ENCODE results near the gene DDX19B.

Gene DDX19B

GRCh38 chr16:70372921-70373728 is 74.1 kb downstream of the DDX19B start:
- peak overlapping the region; percentile 17 for H3K27ac Mint-ChIP-seq
- peaks cover 10% of the 10 kb centered on the region for H3K4me1 Mint-ChIP-seq
- H3K36me3 Mint-ChIP-seq, result peaks cover 13% of the 10 kb centered on the region
- H3K9me3 Mint-ChIP-seq, result no peaks in the 10 kb centered on the region
- H3K4me3 Mint-ChIP-seq, result no peak overlapping the region
- H3K27me3 Mint-ChIP-seq, result no peaks in the 10 kb centered on the region

- Mint-ChIP-seq H3K36me3 (peaks cover 10% of the 10 kb centered on the region), H3K4me1 (peaks cover 11% of the 10 kb centered on the region), H3K4me3 (no peak overlapping the region), H3K9me3 (no peaks in the 10 kb centered on the region), H3K27me3 (no peaks in the 10 kb centered on the region), H3K27ac (peak overlapping the region; percentile 46)
These were observed 75.2 kb downstream of the DDX19B start for GRCh38 chr16:70374213-70374612.

- peaks cover 8% of the 10 kb centered on the region for H3K36me3 Mint-ChIP-seq
- peak overlapping the region; percentile 12 for H3K27ac Mint-ChIP-seq
- no peaks in the 10 kb centered on the region for H3K27me3 Mint-ChIP-seq
- no peaks in the 10 kb centered on the region for H3K9me3 Mint-ChIP-seq
- no peak overlapping the region for H3K4me3 Mint-ChIP-seq
- peaks cover 11% of the 10 kb centered on the region for H3K4me1 Mint-ChIP-seq
These were observed 76.9 kb downstream of the DDX19B start for GRCh38 chr16:70375636-70376611.

- no peaks in the 10 kb centered on the region for H3K9me3 Mint-ChIP-seq
- H3K27me3 Mint-ChIP-seq, result no peaks in the 10 kb centered on the region
- H3K4me3 Mint-ChIP-seq, result peak overlapping the region; percentile 54
- peaks cover 6% of the 10 kb centered on the region for H3K36me3 Mint-ChIP-seq
- H3K4me1 Mint-ChIP-seq, result peaks cover 11% of the 10 kb centered on the region
- peak overlapping the region; percentile 88 for H3K27ac Mint-ChIP-seq
These were observed 78.8 kb downstream of the DDX19B start for GRCh38 chr16:70377782-70378181.

GRCh38 chr16:70378869-70379493 is 80.0 kb downstream of the DDX19B start:
- Mint-ChIP-seq H3K36me3 (peaks cover 2% of the 10 kb centered on the region), H3K4me3 (peak overlapping the region; percentile 94)

GRCh38 chr16:70380248-70380918 is 81.4 kb downstream of the DDX19B start:
- peaks cover 11% of the 10 kb centered on the region for H3K4me1 Mint-ChIP-seq
- peaks cover 5% of the 10 kb centered on the region for H3K36me3 Mint-ChIP-seq
- H3K4me3 Mint-ChIP-seq, result peak overlapping the region; percentile 94

More at GRCh38 chr16:70378869-70379493, 80.0 kb downstream of the DDX19B start:
- Mint-ChIP-seq H3K4me1 (peaks cover 11% of the 10 kb centered on the region), H3K27me3 (no peaks in the 10 kb centered on the region), H3K9me3 (no peaks in the 10 kb centered on the region), H3K27ac (no peak overlapping the region)

GRCh38 chr16:70380919-70381603 is 82.1 kb downstream of the DDX19B start:
- no peaks in the 10 kb centered on the region for H3K27me3 Mint-ChIP-seq
- peak overlapping the region; percentile 97 for H3K27ac Mint-ChIP-seq

More at GRCh38 chr16:70380248-70380918, 81.4 kb downstream of the DDX19B start:
- H3K27me3 Mint-ChIP-seq, result no peaks in the 10 kb centered on the region
- no peaks in the 10 kb centered on the region for H3K9me3 Mint-ChIP-seq
- H3K27ac Mint-ChIP-seq, result peak overlapping the region; percentile 86

GRCh38 chr16:70381604-70382342 is 82.8 kb downstream of the DDX19B start:
- peaks cover 11% of the 10 kb centered on the region for H3K4me1 Mint-ChIP-seq
- no peaks in the 10 kb centered on the region for H3K27me3 Mint-ChIP-seq
- peak overlapping the region; percentile 94 for H3K4me3 Mint-ChIP-seq
- H3K36me3 Mint-ChIP-seq, result peaks cover 5% of the 10 kb centered on the region
- peak overlapping the region; percentile 97 for H3K27ac Mint-ChIP-seq
- H3K9me3 Mint-ChIP-seq, result no peaks in the 10 kb centered on the region

More at GRCh38 chr16:70380919-70381603, 82.1 kb downstream of the DDX19B start:
- Mint-ChIP-seq H3K4me3 (peak overlapping the region; percentile 94), H3K9me3 (no peaks in the 10 kb centered on the region), H3K36me3 (peaks cover 5% of the 10 kb centered on the region), H3K4me1 (peaks cover 11% of the 10 kb centered on the region)

- H3K9me3 Mint-ChIP-seq, result no peaks in the 10 kb centered on the region
- no peaks in the 10 kb centered on the region for H3K27me3 Mint-ChIP-seq
- H3K36me3 Mint-ChIP-seq, result peaks cover 3% of the 10 kb centered on the region
- peak overlapping the region; percentile 71 for H3K27ac Mint-ChIP-seq
- H3K4me1 Mint-ChIP-seq, result peaks cover 6% of the 10 kb centered on the region
- H3K4me3 Mint-ChIP-seq, result no peak overlapping the region
These were observed 84.5 kb downstream of the DDX19B start for GRCh38 chr16:70383421-70383960.

All from activated naive CD4-positive, alpha-beta T cell treated with anti-CD3 and anti-CD28 coated beads, Interleukin-2, amount 50 U/mL, for 24 hours (primary cell).